Transverse colon (tissue), 4 donors: Measurements from ENCODE around the gene STMN1.

Source experiments
- POLR2AphosphoS5 ChIP-seq, 3 donors: sonication (generic); formaldehyde crosslinking; IDR thresholded peaks; one replicate each; pipeline ENCODE4 v1.6.1; 2016; ENCODE audit warnings: antibody characterized with exemption in 3 of 3
- TF ChIP-seq, protein P1 (sequence below), 5 experiments: fragments of 200-600 bp in 3 of 5; fragments of 450-650 bp in 2 of 5; sonication (generic) in 3 of 5; IDR thresholded peaks; 1 replicate in 2 of 5; 2 replicates in 3 of 5; pipeline ENCODE4 v1.5.1; 2016 to 2017; ENCODE audit warnings: antibody characterized with exemption in 5 of 5, inconsistent platforms in 3 of 5, mild to moderate bottlenecking in 2 of 5, moderate library complexity in 1 of 5

GRCh38 chr1:25897754-25898153, 8.5 kb downstream of the STMN1 start:
- TF ChIP-seq, protein P1, sequence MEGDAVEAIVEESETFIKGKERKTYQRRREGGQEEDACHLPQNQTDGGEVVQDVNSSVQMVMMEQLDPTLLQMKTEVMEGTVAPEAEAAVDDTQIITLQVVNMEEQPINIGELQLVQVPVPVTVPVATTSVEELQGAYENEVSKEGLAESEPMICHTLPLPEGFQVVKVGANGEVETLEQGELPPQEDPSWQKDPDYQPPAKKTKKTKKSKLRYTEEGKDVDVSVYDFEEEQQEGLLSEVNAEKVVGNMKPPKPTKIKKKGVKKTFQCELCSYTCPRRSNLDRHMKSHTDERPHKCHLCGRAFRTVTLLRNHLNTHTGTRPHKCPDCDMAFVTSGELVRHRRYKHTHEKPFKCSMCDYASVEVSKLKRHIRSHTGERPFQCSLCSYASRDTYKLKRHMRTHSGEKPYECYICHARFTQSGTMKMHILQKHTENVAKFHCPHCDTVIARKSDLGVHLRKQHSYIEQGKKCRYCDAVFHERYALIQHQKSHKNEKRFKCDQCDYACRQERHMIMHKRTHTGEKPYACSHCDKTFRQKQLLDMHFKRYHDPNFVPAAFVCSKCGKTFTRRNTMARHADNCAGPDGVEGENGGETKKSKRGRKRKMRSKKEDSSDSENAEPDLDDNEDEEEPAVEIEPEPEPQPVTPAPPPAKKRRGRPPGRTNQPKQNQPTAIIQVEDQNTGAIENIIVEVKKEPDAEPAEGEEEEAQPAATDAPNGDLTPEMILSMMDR (IDR thresholded peaks at IDR 0.05), result no peak
- TF ChIP-seq POLR2AphosphoS5 (IDR thresholded peaks at IDR 0.05), result no peak
